Uterus (tissue), 2 donors: Measurements from ENCODE around the gene LDLRAD4.

Source experiments
- POLR2A ChIP-seq, 2 donors: fragments of 450-650 bp; IDR thresholded peaks; one replicate each; pipeline ENCODE4 v1.6.1; 2016; ENCODE audit warnings: antibody characterized with exemption in 2 of 2, mild to moderate bottlenecking in 1 of 2, moderate library complexity in 1 of 2
- TF ChIP-seq, protein P1 (sequence below), 4 experiments: fragments of 200-600 bp in 2 of 4; fragments of 450-650 bp in 2 of 4; sonication (generic) in 2 of 4; IDR thresholded peaks; one replicate each; pipeline ENCODE4 v1.5.1; 2016 to 2019; ENCODE audit warnings: antibody characterized with exemption in 4 of 4, mild to moderate bottlenecking in 2 of 4, moderate library complexity in 1 of 4

DNA sequence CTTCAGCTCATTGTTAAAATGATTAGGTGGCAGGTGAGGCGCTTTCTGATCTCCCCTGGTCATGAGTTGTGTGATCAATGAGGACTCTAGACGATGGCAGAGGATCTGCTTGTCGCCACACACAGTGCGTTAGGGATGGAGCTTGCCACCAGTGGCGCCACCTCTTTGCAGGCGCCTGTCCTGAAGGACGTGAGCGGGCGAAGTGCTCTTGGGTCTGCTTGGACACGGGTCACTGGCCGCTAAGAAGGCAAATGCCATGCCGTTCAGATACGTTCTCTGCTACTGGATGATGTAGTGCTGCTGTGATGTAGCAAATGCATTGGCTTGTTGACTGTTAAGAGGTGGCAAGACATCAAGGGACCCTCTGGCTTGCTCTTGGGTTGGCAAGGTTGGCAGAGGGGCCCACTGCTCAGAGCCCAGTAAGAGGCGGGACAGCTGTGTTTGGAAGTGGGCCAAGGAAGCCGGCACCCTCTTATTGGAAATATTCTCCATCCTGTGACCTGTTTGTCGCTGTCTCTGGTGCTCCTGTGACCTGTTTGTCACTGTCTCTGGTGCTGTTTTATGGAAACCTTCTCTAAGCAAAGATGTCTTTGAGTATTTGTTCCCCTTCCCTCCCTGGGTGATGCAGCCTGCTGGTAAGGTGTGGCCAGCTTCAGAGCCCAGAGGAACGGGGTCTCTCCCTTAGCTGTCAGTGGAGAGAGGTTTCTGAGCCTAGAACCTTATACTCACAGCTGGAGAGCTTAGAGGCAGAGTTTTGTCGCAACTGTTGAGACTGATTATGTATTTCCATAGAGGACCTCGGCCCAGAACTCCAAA, 14.6 kb downstream of the LDLRAD4 start:
- TF ChIP-seq, protein P1, sequence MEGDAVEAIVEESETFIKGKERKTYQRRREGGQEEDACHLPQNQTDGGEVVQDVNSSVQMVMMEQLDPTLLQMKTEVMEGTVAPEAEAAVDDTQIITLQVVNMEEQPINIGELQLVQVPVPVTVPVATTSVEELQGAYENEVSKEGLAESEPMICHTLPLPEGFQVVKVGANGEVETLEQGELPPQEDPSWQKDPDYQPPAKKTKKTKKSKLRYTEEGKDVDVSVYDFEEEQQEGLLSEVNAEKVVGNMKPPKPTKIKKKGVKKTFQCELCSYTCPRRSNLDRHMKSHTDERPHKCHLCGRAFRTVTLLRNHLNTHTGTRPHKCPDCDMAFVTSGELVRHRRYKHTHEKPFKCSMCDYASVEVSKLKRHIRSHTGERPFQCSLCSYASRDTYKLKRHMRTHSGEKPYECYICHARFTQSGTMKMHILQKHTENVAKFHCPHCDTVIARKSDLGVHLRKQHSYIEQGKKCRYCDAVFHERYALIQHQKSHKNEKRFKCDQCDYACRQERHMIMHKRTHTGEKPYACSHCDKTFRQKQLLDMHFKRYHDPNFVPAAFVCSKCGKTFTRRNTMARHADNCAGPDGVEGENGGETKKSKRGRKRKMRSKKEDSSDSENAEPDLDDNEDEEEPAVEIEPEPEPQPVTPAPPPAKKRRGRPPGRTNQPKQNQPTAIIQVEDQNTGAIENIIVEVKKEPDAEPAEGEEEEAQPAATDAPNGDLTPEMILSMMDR (IDR thresholded peaks at IDR 0.05), result no peak
- TF ChIP-seq POLR2A (IDR thresholded peaks at IDR 0.05), result no peak
